ENCODE measurements around the gene RGS19.

Gene RGS19

GRCh38 chr20:64107736-64108457 is 28.6 kb upstream of the RGS19 start:
- DNase-seq = no peak

GRCh38 chr20:64106981-64107735 is 27.8 kb upstream of the RGS19 start, which contains the start of gene NPBWR2:
NPBWR2 (minus strand) TSS chr20:64107565; CDS start chr20:64106831, 734 bp downstream.
- DNase-seq = no peak

- DNase-seq = no peak
Observed at GRCh38 chr20:64106435-64106961, 27.2 kb upstream of the RGS19 start.

- DNase-seq = no peak
Observed at GRCh38 chr20:64105846-64106434, 26.6 kb upstream of the RGS19 start.

GRCh38 chr20:64104667-64105451 is 25.5 kb upstream of the RGS19 start:
- DNase-seq = no peak

GRCh38 chr20:64103871-64104666 is 24.8 kb upstream of the RGS19 start:
- DNase-seq = no peak

- DNase-seq = no peak
Observed at GRCh38 chr20:64102647-64103354, 23.5 kb upstream of the RGS19 start.

GRCh38 chr20:64101731-64102621 is 22.7 kb upstream of the RGS19 start:
- DNase-seq = peak; percentile 73 to 77

- DNase-seq = no peak
Observed at GRCh38 chr20:64100946-64101688, 21.8 kb upstream of the RGS19 start.

- DNase-seq = no peak
Observed at GRCh38 chr20:64100566-64100888, 21.2 kb upstream of the RGS19 start.

- DNase-seq = no peak
Observed at GRCh38 chr20:64099880-64100565, 20.7 kb upstream of the RGS19 start.

- DNase-seq = no peak
Observed at GRCh38 chr20:64099086-64099786, 19.9 kb upstream of the RGS19 start.

GRCh38 chr20:64098471-64099013 is 19.2 kb upstream of the RGS19 start:
- no peak for DNase-seq

GRCh38 chr20:64096535-64096934 is 17.2 kb upstream of the RGS19 start:
- DNase-seq = no peak

GRCh38 chr20:64095927-64096326 is 16.6 kb upstream of the RGS19 start:
- DNase-seq = peak in 1 of 2 experiments; percentile 39

GRCh38 chr20:64095455-64095854 is 16.1 kb upstream of the RGS19 start:
- no peak for DNase-seq

- no peak for DNase-seq
Observed at GRCh38 chr20:64093013-64093503, 13.7 kb upstream of the RGS19 start.

Data from activated CD4-positive, alpha-beta T cell treated with anti-CD3 and anti-CD28 coated beads, Interleukin-2, amount 50 U/mL, for 48 hours (primary cell).